ENCODE data around the gene COL24A1. TPM values are rescaled to one million over a fixed set of nuclear protein-coding genes. Genes with fewer than 3 reads are reported as not detected.

The COL24A1 gene
- total and polyA plus RNA-seq, 2 of the 8 experiments (the other 6 are each of a cell fraction or from before 2014, with no cell fraction given) = 0.23 to 1.1 TPM

- Histone ChIP-seq H4K91ac (replicated peaks; ENCODE audit: insufficient read length, low read length) (no peak overlapping the region), H2BK5ac (ENCODE audit: low read depth, low read length) (no peak overlapping the region), H3K4me2 (ENCODE audit: insufficient read depth in 1 of 2, low read depth in 2 of 2, low read length in 2 of 2) (no peak overlapping the region), H3K23ac (ENCODE audit: insufficient read length) (no peak overlapping the region), H3K79me1 (ENCODE audit: low read depth, low read length) (no peaks in the 10 kb centered on the region), H4K8ac (ENCODE audit: extremely low read depth, insufficient read depth, low read length) (no peak overlapping the region), H3K9me3 (ENCODE audit: insufficient read depth in 2 of 2, low read depth in 1 of 2, low read length in 1 of 2) (no peaks in the 10 kb centered on the region), H2BK12ac (ENCODE audit: low read depth, low read length) (no peak overlapping the region), H4K20me1 (replicated peaks in 1 of 2; ENCODE audit: control insufficient read depth in 1 of 2, insufficient read depth in 2 of 2, low read length in 2 of 2) (no peaks in the 10 kb centered on the region), H2BK20ac (ENCODE audit: low read length) (no peak overlapping the region), H3K56ac (replicated peaks; ENCODE audit: insufficient read length, low read depth, low read length) (no peak overlapping the region), H3K9ac (replicated peaks in 1 of 4; ENCODE audit: extremely low read depth in 1 of 4, low read depth in 3 of 4, low read length in 3 of 4) (no peak overlapping the region), H2AFZ (ENCODE audit: low read length) (no peak overlapping the region), H3K18ac (ENCODE audit: extremely low read depth, low read length) (no peak overlapping the region), H3K36me3 (ENCODE audit: control insufficient read depth in 2 of 4, insufficient read depth in 4 of 4, low read length in 3 of 4) (no peaks in the 10 kb centered on the region), H2BK120ac (replicated peaks; ENCODE audit: low read depth, low read length) (no peak overlapping the region), H2BK15ac (ENCODE audit: low read length) (no peak overlapping the region), H4K5ac (ENCODE audit: insufficient read length, low read depth, low read length) (no peak overlapping the region), H3K79me2 (ENCODE audit: control insufficient read depth in 1 of 2, insufficient read depth in 2 of 2, low read length in 2 of 2) (no peaks in the 10 kb centered on the region), H2AK5ac (ENCODE audit: low read depth, low read length) (no peak overlapping the region), H3K4ac (replicated peaks; ENCODE audit: insufficient read length, low read depth, low read length) (no peak overlapping the region), H3K27ac (ENCODE audit: low read depth, low read length) (no peak overlapping the region), H3K27me3 (replicated peaks in 1 of 4; ENCODE audit: control insufficient read depth in 3 of 4, extremely low read depth in 1 of 4, insufficient read depth in 3 of 4, low read length in 3 of 4) (peaks cover 0 to 2% (median 0%) of the 10 kb centered on the region in 4 experiments; a peak in 1 of 7 replicates), H3K14ac (ENCODE audit: insufficient read length) (no peak overlapping the region), H3K4me3 (ENCODE audit: extremely low read depth in 1 of 4, insufficient read depth in 2 of 4, low read depth in 3 of 4, low read length in 4 of 4) (no peak overlapping the region), H3K4me1 (replicated peaks in 1 of 4; ENCODE audit: control insufficient read depth in 3 of 4, insufficient read depth in 4 of 4, low read length in 3 of 4) (no peaks in the 10 kb centered on the region), H3K23me2 (ENCODE audit: low read depth, low read length) (no peaks in the 10 kb centered on the region)
- ChIA-PET POLR2A (ENCODE audit: partially characterized antibody) (no interaction called here), CTCF (ENCODE audit: partially characterized antibody) (no interaction called here)
- FAIRE-seq (no peak), DNase-seq (ENCODE audit: low read depth in 1 of 2, low spot score in 2 of 2) (no peak)
- 94% methylated on average over 1 of the region's 1 CpG; no CpG with 5 or more reads in 1 of the 2 experiments for WGBS, 2 experiments (ENCODE audit: extremely low coverage in 1 of 2, insufficient coverage in 1 of 2, insufficient read length in 1 of 2, insufficient replicate concordance in 2 of 2, low coverage in 1 of 2, low lambda C conversion rate in 2 of 2, missing lambda C conversion rate in 1 of 2)
- TF ChIP-seq SIN3A (conservative IDR thresholded peaks at IDR 0.05 in 1 of 2, IDR thresholded peaks at IDR 0.05 in 1 of 2; ENCODE audit: low read depth in 1 of 2, low read length in 2 of 2) (no peak), CEBPB (IDR thresholded peaks at IDR 0.05; ENCODE audit: low read depth, low read length) (no peak), RAD21 (IDR thresholded peaks at IDR 0.05 in 1 of 2, conservative IDR thresholded peaks at IDR 0.05 in 1 of 2; ENCODE audit: low read depth in 2 of 2, low read length in 2 of 2) (no peak), NANOG (IDR thresholded peaks at IDR 0.05; ENCODE audit: insufficient read depth, low read depth, low read length, poor library complexity, severe bottlenecking) (no peak), RXRA (IDR thresholded peaks at IDR 0.05; ENCODE audit: insufficient read depth, low read depth, low read length) (no peak), ZNF274 (IDR thresholded peaks at IDR 0.05; ENCODE audit: borderline replicate concordance, extremely low read depth, low read length) (no peak), TCF12 (IDR thresholded peaks at IDR 0.05; ENCODE audit: low read depth, low read length) (no peak), CREB1 (IDR thresholded peaks at IDR 0.05) (no peak), PHF8 (conservative IDR thresholded peaks at IDR 0.05; ENCODE audit: low read depth, low read length) (no peak), JUND (IDR thresholded peaks at IDR 0.05; ENCODE audit: low read length) (no peak), SAP30 (IDR thresholded peaks at IDR 0.05; ENCODE audit: insufficient read depth, insufficient replicate concordance, low read length) (no peak), SIRT6 (IDR thresholded peaks at IDR 0.05; ENCODE audit: low read length) (no peak), MAX (IDR thresholded peaks at IDR 0.05) (no peak)
Observed at GRCh38 chr1:86035101-86035500, 121.5 kb downstream of the COL24A1 start.

Data from H1 (cell line).